IMR-90 (cell line): ENCODE measurements around the gene TEKT5.

Experiments used
- CHD1 ChIP-seq: IDR thresholded peaks from 2 replicates; pipeline ENCODE4 v1.6.1; 2012; ENCODE audit warnings: low read depth, low read length, improper control_type of control experiment
- CTCF ChIP-seq: conservative IDR thresholded peaks from 2 replicates; pipeline ENCODE4 v1.5.1; 2012; ENCODE audit warnings: mild to moderate bottlenecking, low read depth, low read length, improper control_type of control experiment
- POLR2A ChIP-seq: IDR thresholded peaks from 2 replicates; pipeline ENCODE4 v1.6.1; 2012; ENCODE audit warnings: mild to moderate bottlenecking, low read depth, low read length
- RAD21 ChIP-seq: IDR thresholded peaks from 2 replicates; pipeline ENCODE4 v1.6.1; 2012; ENCODE audit warnings: low read length, improper control_type of control experiment
- USF2 ChIP-seq: fragments of 150-350 bp; IDR thresholded peaks from 2 replicates; pipeline ENCODE4 v1.6.1; 2017; ENCODE audit warnings: mild to moderate bottlenecking, antibody characterized with exemption, low read length, low read depth

- TF ChIP-seq POLR2A (no peak), CTCF (no peak), CHD1 (no peak), RAD21 (no peak), USF2 (no peak)
Observed at GRCh38 chr16:10646581-10647263, 48.0 kb downstream of the TEKT5 start.
